Limb (tissue), 2 donors: ENCODE measurements around the gene TREML4.

Source experiments
- DNase-seq, 2 donors: peaks; one replicate each; pipeline ENCODE4 v3.0.0-alpha.2; 2016; ENCODE audit errors: extremely low spot score in 2 of 2

Gene TREML4

DNA sequence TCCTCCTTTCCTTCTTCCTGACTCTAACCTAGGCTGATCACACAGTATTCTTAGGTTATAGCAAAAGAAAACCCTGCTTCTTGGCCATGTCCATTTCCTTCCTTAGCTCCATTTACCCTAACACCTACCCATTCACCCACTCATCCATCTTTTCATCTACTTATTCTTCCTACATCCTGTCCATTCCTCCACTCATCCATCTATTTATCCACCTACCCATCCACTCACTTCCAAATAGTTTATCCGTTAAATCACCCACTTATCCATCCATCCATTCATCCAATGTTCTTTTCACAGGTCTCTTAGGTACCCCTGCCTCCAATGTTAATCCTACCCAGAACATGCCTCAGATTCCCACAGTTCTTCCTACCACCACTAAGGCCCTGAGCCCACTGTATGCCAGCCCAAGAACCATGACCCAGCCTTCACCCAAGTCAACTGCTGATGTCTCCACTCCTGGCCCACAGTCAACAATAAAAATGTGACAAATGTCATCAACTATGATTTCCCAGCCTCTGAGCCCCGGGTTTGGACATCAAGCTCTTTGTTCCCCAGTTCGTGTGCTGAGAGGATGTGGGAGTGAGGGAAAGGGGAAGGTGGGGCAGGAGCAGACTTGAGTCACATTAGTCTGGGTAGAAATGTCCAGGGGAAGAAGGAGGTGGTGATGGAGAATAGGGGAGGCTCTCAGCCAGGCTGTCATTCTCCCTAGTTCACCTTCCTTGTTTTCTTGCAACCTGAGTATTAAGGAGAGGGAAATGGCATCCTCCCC is 24.4 kb downstream of the TREML4 start:
- no peak for DNase-seq

DNA sequence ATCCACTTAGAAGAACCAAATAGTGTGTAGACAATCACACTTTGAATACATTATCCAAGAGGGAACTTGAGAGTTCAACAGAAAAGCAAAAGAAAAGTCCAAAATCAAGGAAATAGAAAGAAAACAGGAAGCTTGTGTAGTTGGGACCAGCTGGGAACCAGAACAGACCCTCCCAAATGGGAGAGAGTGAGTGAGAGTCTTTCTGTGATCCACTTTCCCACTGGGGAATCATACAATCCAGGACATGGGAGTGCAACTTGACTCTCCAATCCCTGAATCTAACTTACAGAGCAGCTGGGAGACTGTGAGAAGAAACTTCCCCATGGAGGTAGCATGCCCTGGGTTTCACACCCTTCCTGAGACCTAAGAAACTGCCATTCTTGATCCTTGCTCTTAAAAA is 27.0 kb downstream of the TREML4 start:
- DNase-seq: no peak

DNA sequence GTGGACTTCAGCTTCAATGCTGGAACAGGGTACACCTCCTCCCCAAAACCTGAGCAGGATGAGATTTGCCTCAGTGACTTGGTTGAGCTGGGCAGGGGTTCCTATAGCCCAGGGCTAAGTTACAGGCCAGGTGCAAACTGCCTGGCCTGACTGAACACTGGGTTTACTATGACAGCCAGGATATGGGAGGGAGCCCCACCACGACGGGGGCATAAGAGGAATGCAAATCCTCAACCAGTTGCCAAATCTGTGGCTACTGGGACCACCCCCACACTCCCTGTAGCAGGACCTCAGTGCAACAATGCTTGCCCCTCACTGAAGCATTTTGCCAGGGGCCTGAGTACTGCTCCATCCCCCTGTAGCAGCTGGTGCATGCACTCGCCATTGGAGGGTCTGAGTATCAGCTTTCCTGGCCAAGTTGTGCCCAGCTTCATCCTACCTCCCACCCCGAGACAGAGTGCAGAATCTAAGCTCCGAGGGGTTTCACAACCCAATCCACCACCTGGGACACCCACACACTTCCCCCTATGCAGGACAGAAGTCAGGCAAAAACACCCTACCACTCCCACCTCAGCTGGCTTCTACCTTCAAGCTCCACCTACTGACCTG is 27.6 kb downstream of the TREML4 start:
- DNase-seq: no peak

DNA sequence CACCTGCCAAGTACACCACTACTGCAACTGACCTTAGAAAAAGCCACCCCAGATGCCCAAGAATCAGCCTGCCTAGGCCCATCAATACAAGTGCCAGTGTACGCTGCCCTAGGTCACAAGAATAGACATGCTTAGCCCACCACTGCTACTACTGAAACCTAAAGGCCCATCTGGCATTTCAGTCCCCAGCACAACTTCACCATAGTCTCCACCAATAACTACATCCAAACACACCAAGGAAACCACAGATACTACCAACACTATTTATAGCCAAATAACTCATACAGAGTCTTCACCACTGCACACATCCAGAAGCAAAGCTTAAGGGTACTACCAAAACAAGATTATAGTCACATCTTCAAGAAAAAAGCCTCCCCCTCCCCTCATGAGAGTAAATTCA is 28.2 kb downstream of the TREML4 start:
- no peak for DNase-seq

DNA sequence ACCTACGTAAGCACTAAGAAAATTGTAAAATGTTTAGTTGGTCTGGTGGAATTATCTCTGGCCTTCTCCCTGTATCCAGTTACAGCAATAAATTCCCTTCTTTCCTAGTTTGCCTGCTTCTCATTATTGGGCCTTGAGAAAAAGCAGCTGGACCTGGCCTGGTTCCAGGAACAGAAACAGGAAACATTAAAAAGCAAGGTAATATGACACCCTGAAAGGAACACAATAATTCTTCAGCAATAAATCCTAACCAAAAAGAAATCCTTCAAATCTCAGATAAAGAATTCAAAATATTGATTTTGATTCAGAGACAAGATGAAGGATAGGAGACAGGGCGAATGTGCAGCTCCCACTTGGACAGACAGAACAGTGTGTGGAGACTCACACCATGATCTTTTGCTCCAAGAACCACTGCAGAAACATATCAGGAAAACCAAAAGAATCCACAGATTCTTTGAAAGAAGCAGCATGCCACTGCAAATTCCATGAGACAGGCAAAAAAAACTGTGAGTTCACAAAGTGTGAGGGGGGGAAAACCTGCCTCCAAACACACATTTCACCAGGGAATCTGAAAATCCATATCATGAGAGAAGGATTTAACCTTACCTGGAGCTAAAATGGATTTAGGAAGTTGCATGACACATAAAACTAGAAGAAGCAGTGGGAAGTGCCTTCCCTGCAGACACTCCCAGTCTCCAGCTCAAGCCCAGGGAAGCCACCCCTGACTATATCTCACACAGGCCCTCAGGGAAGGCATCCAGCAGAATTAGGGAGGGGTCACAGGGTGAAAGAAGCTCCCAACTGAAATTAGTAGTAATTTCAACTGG is 29.4 kb downstream of the TREML4 start:
- DNase-seq: peak; percentile 67 to 80

DNA sequence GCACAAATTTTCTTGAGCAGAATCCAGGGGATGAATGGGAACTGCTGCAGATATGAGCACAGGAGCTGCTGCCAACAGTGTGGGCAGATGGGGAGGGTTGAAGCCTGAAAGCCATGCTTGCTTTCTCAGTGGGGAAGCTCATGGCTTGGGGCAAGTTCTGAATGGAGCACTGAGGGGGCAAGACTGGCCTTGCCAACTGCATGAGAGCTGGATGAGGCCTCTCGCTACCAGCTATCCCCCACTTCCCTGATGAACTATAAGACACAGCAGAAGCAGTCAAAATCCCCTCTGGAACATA is 30.0 kb downstream of the TREML4 start:
- no peak for DNase-seq

DNA sequence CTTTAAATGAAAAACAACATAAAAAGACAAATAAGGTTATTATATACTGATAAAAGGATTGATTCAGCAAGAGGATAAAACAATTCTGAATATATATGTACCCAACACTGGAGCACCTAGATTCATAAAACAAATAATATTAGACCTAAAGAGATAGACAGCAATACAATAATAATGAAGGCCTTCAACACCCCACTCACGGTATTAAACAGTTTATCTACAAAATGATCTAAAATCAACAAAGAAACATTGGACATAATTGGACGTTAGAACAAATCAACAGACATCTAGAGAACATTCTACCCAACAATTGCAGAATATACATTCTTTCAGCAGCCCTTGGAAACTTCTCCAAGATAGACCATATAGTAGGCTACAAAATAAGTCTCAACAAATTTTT is 34.3 kb downstream of the TREML4 start:
- no peak for DNase-seq

DNA sequence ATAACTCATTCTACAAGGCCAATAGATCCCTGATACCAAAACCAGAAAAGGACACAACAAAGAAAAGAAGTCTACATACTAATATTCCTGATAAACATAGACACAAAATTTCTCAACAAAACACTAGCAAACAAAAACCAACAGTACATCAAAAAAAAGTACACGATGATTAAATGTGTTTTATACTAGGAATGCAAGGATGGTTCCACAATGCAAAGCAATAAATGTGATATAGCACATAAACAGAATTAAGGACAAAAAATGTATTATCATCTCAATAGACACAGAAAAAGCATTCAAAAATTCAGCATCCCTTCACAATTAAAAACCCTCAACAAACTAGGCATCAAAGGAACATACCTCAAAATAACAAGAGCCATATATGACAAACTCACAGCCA is 35.1 kb downstream of the TREML4 start:
- DNase-seq: no peak

DNA sequence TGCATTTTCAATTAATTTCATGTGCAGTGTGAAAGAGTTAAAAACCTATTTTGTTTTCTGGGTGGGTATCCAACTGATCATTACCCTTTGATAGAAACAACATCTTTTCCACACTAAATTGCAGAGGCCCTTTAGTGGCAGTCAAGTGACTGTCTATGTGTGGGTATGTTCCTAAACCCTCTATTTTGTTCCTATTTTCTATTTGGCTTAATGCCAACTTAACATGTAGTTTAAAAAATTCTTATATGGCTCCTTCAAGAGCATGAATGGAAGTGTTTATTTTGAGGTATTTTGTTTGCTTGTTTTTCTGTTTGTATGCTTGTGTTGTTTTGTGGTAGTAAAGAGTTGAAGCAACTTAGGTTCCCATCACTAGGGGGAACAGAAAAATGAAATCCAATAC is 38.4 kb downstream of the TREML4 start:
- no peak for DNase-seq

DNA sequence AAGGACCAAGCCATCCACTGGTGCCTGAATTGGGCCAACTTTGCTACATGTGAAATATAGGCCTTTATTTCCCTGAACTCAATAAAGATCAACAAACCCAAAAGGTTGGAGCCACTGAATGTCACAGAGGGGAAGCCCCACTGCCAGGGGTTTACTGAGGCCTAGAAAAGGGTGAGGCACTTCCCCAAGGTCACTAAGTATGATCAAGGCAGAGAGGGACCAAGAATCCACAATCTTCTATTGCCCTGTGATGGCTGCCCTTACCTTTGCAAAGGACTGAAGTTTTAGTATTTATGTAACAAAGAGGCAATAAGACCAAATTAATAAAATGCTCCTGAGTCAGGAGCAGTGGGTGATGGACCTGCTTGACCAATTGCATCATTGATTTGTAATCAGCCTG is 40.3 kb downstream of the TREML4 start:
- DNase-seq: no peak

DNA sequence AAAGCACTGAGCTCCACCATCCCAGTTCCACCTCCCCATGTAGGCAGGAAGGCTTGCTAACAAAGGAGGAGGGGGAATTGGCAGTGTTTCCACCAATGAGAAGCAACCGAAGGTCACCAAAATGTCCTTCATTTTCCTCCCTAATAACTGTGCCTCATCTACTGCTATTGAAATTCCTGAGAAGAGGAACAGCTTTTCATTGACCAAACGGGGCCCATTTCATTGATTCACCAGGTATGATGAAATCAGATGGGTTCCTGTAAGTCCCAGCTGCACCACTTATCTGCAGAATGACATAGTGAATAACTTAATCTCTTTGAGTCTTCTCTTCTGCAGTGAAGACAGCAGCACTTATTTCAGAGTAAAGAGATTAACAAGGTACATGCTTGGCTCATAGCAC is 41.0 kb downstream of the TREML4 start:
- no peak for DNase-seq

DNA sequence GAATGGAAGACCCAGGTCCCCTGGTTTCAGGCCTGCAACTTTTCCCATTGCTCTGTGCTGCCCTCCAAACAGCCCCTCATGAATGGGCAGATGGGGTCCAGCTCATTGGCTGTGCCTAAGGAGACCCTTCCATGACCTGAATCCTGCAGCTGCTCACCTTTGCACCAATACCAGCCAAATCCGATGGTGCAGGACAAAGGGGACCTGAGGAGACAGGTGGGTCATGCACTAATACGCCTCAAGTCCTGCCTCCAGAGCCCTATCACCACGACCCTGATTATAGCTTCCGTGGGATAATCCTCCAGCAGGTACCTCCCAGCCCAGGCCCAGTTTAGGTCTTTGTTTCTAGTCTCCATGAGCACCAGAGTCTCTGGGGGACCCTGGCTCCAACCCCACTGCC is 41.6 kb downstream of the TREML4 start:
- DNase-seq: no peak

DNA sequence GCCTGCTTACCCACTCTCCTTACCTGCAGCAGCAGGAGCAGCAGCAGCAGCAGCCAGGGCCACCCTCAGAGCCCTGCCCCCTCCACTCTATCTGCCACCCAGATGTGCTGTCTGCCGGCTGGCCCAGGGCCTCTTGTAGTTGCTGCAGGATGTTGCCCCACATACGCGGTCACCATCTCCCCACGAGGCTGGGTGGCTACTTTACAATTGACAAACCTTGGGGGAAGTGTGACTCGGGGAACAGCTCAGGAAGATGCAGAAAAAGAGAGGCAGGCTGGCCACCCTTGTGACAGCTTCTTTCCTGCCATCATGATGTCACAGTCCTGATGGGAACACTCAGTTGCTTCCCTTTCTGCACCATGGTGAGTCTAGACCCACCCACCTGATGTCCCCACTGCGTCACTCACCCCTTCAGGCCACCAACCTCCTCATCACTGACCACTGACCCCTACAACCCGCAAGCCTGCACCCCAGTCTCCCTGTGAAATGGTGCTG is 43.8 kb downstream of the TREML4 start:
- no peak for DNase-seq

DNA sequence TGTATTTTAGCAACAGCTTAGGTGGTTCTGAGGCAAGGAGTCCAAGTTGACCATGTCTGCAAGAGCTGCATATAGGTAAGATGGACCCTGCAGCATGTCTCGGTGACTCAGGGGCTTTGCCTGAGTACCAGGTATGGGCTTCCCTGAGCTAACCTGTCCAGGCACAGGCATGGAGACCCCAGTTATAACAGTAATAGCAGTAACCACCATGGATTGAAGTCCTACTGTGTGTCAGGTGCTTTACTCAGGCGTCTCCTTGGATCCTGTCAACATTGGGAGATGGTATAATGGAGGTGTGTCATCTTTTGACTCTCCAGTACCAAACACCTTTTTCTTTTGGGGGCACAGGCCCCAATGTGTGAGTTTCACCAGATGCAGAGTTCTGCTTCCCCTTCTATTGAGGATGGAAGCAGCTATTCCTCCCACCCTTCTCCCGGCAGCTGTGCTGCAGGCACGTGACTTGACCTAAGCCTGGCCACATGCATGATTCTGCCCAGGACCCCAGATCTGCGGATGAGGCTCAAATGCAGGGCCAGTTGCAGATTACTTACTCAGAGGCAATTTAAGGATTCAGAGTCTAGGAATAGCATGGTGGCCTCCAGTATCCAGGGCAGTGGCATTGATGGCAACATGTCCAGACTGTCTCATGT is 44.6 kb downstream of the TREML4 start:
- DNase-seq: no peak

DNA sequence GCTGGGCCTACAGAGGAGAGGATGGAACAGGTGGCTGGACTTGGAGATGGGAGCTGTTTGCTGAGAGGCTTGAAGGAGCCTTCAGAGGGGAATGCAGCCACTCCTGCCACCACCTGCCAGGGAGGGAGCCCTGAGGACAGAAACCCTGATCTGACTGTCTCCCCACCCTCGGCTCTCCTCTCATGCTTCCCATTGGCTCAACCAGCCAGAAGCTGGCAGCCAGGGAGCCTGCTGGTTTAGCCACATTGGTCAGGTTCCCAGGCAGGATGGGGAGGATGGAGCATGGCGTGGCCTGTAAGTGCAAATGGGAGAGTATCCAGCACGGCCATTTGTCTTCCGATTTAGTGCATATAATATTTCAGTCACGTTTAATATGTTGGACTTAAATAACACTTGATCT is 45.6 kb downstream of the TREML4 start:
- DNase-seq: no peak

DNA sequence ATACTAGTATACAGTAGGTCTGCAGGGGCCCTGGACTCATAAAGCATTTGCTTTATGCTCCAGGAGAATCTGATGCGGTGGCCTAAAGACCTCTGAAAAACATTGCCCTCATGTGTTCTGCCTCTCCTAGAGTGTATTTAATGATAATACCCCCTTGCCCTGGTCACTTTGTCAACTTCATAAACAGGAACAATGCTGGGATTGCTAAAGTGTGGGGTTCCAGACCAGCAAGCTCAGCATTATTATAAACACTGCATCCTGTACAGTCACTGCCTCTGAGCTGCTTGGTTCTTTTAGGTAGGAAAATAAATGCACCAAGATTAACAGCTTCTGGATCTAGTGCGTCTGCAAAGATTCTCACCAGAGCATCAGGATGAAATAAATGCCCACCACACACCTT is 46.1 kb downstream of the TREML4 start:
- DNase-seq: no peak

DNA sequence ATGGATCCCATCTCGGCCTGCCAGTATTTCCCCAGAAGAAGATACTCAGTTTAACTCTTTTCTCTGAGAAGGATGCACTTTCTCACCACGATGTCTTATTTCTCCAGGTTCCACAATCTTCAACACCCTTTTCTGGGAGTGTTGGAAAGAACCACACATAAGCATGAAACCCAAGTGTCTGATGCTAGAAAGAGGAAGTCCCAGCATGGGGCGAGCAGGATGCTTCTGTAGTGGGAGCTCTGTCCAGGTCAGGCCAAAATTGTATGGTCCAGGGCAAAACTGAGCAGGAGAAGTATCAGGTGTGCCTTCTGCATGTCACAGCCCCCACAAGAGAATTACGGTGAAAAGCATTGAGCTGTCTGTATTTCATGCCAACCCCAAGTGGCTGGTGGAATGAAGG is 47.3 kb downstream of the TREML4 start:
- DNase-seq: no peak

DNA sequence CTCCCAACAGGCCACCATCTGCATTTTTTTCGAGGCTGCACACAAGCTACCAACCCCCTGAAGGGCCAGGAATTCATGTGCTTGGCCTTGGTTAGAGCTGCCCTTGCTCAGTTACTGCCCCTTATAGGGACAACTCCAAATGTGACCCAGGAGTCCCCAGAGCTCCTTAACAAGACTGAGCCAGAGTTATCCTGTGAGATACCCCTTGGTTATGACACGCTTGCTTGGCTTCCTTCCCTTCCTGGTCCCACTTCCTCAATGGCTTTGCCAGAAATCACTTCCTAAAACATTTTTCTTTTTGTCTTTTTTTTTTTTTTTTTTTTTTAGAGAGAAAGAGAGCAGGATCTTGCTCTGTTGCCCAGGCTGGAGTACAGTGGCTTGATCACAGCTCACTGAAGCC is 49.5 kb downstream of the TREML4 start:
- DNase-seq: no peak

DNA sequence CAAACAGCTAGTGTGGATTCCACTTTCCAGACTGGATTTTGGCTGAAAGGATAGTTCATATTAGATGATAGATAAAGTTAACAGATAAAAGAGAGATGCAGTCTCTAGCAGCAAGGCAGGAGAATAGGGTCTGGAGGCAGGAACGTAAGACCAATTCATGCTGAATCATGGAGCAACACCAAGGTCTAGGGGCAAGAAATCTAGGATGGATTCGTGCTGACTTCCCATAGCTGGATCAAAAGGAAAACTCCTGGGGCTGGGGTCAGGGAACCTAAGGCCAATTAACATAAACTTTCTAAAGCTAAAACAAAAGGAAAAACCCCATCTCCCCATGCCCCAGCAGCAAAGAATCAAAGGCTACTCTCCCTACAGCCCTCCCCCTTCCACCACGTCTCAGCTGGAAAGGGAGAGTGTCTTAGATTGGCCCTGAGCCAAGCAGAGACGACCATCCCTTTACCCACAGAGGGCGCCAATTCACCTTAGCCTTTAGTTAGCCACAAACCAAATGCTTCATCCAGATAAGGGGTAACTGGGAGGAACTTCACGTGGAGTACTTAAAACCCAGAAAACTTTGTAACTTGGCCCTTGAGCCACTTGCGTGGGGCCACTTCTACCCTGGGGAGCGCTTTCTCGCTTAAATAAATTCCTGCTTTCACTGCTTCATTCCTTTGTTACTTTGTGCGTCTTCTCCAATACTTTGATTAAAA is 50.7 kb downstream of the TREML4 start:
- DNase-seq: peak; percentile 49 to 63

DNA sequence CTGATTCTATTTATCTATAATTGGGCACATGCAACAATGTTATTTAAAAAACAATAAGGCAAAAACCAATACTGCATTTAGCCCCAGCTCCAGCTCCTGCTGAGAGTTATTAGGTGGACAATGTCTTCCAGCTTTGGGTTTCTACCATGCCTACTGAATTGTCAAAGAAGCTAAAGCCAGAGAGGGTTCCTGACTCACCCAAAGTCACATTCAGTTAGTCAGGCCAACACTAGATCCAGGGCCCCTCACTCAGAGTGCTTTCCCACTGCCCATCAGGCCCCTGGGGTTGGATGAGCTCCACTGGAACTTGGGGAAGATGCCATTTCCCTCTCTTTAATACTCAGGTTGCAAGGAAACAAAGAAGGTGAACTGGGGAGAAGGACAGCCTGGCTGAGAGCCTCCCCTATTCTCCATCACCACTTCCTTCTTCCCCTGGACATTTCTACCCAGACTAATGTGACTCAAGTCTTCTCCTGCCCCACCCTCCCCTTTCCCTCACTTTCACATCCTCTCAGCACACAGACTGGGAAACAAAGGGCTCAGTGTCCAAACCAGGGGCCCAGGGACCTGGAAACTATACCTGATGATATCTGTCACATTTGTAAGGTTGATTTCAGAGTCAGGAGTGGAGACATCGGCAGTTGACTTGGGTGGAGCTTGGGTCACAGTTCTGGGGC is 52.4 kb downstream of the TREML4 start:
- no peak for DNase-seq

DNA sequence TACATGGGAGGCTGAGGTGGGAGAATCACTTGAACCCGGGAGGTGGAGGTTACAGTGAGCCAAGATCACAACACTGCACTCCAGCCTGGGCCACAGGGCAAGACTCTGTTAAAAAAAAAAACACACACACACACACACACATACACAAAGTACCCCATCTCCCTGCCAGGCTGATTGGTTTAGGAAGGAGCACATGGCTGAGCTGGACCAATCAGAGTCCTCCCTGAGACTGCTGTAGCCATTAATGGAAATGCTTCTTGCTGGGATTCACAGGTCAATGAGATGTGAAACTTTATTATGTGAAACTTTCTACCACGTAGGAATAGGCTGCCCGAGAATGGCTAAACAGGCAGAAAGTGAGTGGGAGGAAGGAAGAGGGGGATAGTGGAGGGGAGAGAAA is 55.5 kb downstream of the TREML4 start:
- no peak for DNase-seq
